WTC11 (cell line): Measurements from ENCODE around the gene TLE7. TPM values are rescaled to one million over a fixed set of nuclear protein-coding genes. Genes with fewer than 3 reads are reported as not detected.

Experiments used
- ATAC-seq: fragments of 200-7000 bp; cut with Tn5 transposase; 2 replicates; pipeline ENCODE4 v1.10.0; 2021; ENCODE audit warnings: mild to moderate bottlenecking, moderate library complexity
- CTCF ChIA-PET: fragments of 300-600 bp; sonication (Branson Sonifier 250); formaldehyde crosslinking; loops from one replicate; lab custom pipeline; 2021; ENCODE audit warnings: antibody characterized with exemption; lab: Charles Lee
- POLR2A ChIA-PET: fragments of 350-600 bp; sonication (Branson Sonifier 250); formaldehyde crosslinking; loops from one replicate; lab custom pipeline; 2021; ENCODE audit warnings: antibody characterized with exemption; lab: Charles Lee
- DNase-seq: peaks from one replicate; pipeline ENCODE4 v3.0.0; 2021; ENCODE audit warnings: low spot score
- H3K27ac Mint-ChIP-seq: 2 replicates; pipeline ENCODE4 v1.8.0; 2021; ENCODE audit warnings: mixed read lengths
- H3K27me3 Mint-ChIP-seq: 2 replicates; pipeline ENCODE4 v1.8.0; 2021; ENCODE audit warnings: low read depth, mild to moderate bottlenecking, moderate library complexity, mixed read lengths
- H3K36me3 Mint-ChIP-seq: 2 replicates; pipeline ENCODE4 v1.8.0; 2021; ENCODE audit warnings: mixed read lengths
- H3K4me1 Mint-ChIP-seq: 2 replicates; pipeline ENCODE4 v1.8.0; 2022; ENCODE audit warnings: mixed read lengths
- H3K4me3 Mint-ChIP-seq: 2 replicates; pipeline ENCODE4 v1.8.0; 2021; ENCODE audit warnings: mild to moderate bottlenecking, moderate library complexity, mixed read lengths
- H3K9me3 Mint-ChIP-seq: 2 replicates; pipeline ENCODE4 v1.8.0; 2021; ENCODE audit warnings: mixed read lengths
- CREM ChIP-seq: sonication (generic); formaldehyde crosslinking; IDR thresholded peaks from 2 replicates; pipeline ENCODE4 v1.8.1; 2022; ENCODE audit warnings: mild to moderate bottlenecking, missing genetic modification reagents, moderate library complexity
- EMX1 ChIP-seq: fragments of 250-450 bp; sonication (Bioruptor Pico); IDR thresholded peaks from 2 replicates; pipeline ENCODE4 v1.8.0; 2021; ENCODE audit warnings: mild to moderate bottlenecking
- FOXP1 ChIP-seq: sonication (generic); formaldehyde crosslinking; IDR thresholded peaks from 2 replicates; pipeline ENCODE4 v1.8.0; 2022; ENCODE audit warnings: missing genetic modification reagents, mild to moderate bottlenecking, moderate library complexity, borderline replicate concordance
- MAX ChIP-seq: sonication (generic); formaldehyde crosslinking; IDR thresholded peaks from 2 replicates; pipeline ENCODE4 v1.8.0; 2022; ENCODE audit warnings: mild to moderate bottlenecking, missing genetic modification reagents
- PRDM15 ChIP-seq: sonication (generic); formaldehyde crosslinking; IDR thresholded peaks from 2 replicates; pipeline ENCODE4 v1.8.0; 2022; ENCODE audit warnings: missing genetic modification reagents
- RELA ChIP-seq: sonication (generic); formaldehyde crosslinking; IDR thresholded peaks from 2 replicates; pipeline ENCODE4 v1.8.1; 2022; ENCODE audit warnings: missing genetic modification reagents, mild to moderate bottlenecking, borderline replicate concordance
- SMAD3 ChIP-seq: sonication (generic); formaldehyde crosslinking; IDR thresholded peaks from 2 replicates; pipeline ENCODE4 v1.8.0; 2022; ENCODE audit warnings: missing genetic modification reagents, mild to moderate bottlenecking, borderline replicate concordance
- SP1 ChIP-seq: sonication (generic); formaldehyde crosslinking; conservative IDR thresholded peaks from 2 replicates; pipeline ENCODE4 v1.8.1; 2022; ENCODE audit warnings: missing genetic modification reagents
- ZBTB21 ChIP-seq: sonication (generic); formaldehyde crosslinking; IDR thresholded peaks from 2 replicates; pipeline ENCODE4 v1.8.1; 2023; ENCODE audit warnings: mild to moderate bottlenecking, missing genetic modification reagents, borderline replicate concordance
- ZBTB43 ChIP-seq: sonication (generic); formaldehyde crosslinking; IDR thresholded peaks from 2 replicates; pipeline ENCODE4 v1.8.1; 2023; ENCODE audit warnings: mild to moderate bottlenecking, missing genetic modification reagents
- ZNF138 ChIP-seq: sonication (generic); formaldehyde crosslinking; conservative IDR thresholded peaks from 2 replicates; pipeline ENCODE4 v1.8.1; 2022; ENCODE audit warnings: mild to moderate bottlenecking, moderate library complexity, missing genetic modification reagents
- ZNF263 ChIP-seq: sonication (generic); formaldehyde crosslinking; IDR thresholded peaks from 2 replicates; pipeline ENCODE4 v1.8.1; 2022; ENCODE audit warnings: low read depth, mild to moderate bottlenecking, moderate library complexity, missing genetic modification reagents
- ZNF425 ChIP-seq: fragments of 250-450 bp; sonication (Bioruptor Pico); conservative IDR thresholded peaks from 2 replicates; pipeline ENCODE4 v1.9.0; 2021; ENCODE audit warnings: mild to moderate bottlenecking
- ZNF512 ChIP-seq: sonication (generic); formaldehyde crosslinking; IDR thresholded peaks from 2 replicates; pipeline ENCODE4 v1.8.1; 2022; ENCODE audit warnings: missing genetic modification reagents, borderline replicate concordance
- total RNA-seq: library from RNA; stranded (reverse); gene quantifications from 3 replicates; pipeline ENCODE4 v1.2.3, GENCODE V29; 2021

Gene TLE7
- total RNA-seq, 1 experiment from 2014 or later: 0.55 TPM

- TF ChIP-seq FOXP1 (0 out of 2 replicates have a peak, but pooled peaks have one; percentile 27), EMX1 (CRISPR knock-in tag) (no peak), MAX (CRISPR knock-in tag) (peak; percentile 27; the same call in 1 of the 2 replicates), ZNF138 (CRISPR knock-in tag) (0 out of 2 replicates have a peak, but pooled peaks have one; percentile 21), ZNF425 (CRISPR knock-in tag) (no peak)
Measured at GRCh38 chr16:71412270-71413160, 29.3 kb downstream of the TLE7 start (continued).

- Mint-ChIP-seq H3K36me3 (no peaks in the 10 kb centered on the region), H3K9me3 (peaks cover under 1% of the 10 kb centered on the region; the same call in 1 of the 2 replicates), H3K4me3 (no peak overlapping the region), H3K27me3 (peaks cover 7% of the 10 kb centered on the region), H3K27ac (no peak overlapping the region), H3K4me1 (peaks cover 8% of the 10 kb centered on the region)
- ATAC-seq (no peak), DNase-seq (no peak)
- TF ChIP-seq ZNF138 (CRISPR knock-in tag) (no peak), RELA (CRISPR knock-in tag) (no peak), SMAD3 (CRISPR knock-in tag) (no peak), ZBTB43 (CRISPR knock-in tag) (no peak), CREM (CRISPR knock-in tag) (no peak), ZNF263 (CRISPR knock-in tag) (no peak), ZBTB21 (CRISPR knock-in tag) (no peak), EMX1 (CRISPR knock-in tag) (no peak), PRDM15 (CRISPR knock-in tag) (no peak), SP1 (CRISPR knock-in tag) (no peak), ZNF512 (no peak)
- ChIA-PET POLR2A (interaction anchor here (0.5 kb wide), 1 partner anchor 618 kb away, joined by 7 read pairs; no protein-coding TSS in a partner anchor), CTCF (interaction anchor here (0.9 to 1.9 kb wide), 3 partner anchors 43 to 98 kb away, joined by 3 to 5 read pairs (median 3); no protein-coding TSS in a partner anchor)
Measured at GRCh38 chr16:71410146-71410545, 31.7 kb downstream of the TLE7 start.
